Measurements from ENCODE around the gene UACA.

Gene UACA

DNA sequence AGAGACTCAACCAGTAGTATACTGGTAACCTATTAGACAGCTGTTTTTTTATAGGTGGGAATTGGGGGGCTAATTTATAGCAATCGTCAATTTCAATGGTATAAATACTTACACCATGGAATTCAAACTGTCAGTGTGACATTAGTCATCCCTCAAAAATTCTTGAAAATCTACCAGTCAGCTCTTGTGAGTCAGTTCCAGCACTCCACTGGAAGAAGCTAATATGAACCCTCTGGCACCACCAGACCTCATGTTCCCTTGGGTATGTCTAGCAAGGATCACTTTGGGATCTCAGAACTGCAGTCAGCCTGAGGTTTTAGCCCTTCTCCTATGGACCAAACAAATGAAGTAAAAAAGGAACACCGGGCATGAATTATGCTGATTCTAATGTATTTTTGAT is 11.8 kb upstream of the UACA start:
- Histone ChIP-seq H3K79me1 (ENCODE audit: low read depth, low read length) (no peaks in the 10 kb centered on the region), H3K27ac (replicated peaks; ENCODE audit: low read length) (no peak overlapping the region), H3K27me3 (ENCODE audit: control insufficient read depth in 3 of 3, insufficient read depth in 3 of 3, low read depth in 1 of 3, low read length in 3 of 3) (peaks cover 0 to 10% (median 0%) of the 10 kb centered on the region in 3 experiments), H2AFZ (ENCODE audit: low read length) (no peak overlapping the region), H3K23ac (ENCODE audit: low read depth, low read length, poor library complexity) (no peak overlapping the region), H2AK5ac (ENCODE audit: low read depth, low read length) (no peak overlapping the region), H2BK12ac (ENCODE audit: low read length) (no peak overlapping the region), H3K36me3 (replicated peaks in 1 of 2; ENCODE audit: control insufficient read depth in 2 of 2, insufficient read depth in 2 of 2, low read length in 2 of 2) (no peaks in the 10 kb centered on the region), H4K91ac (ENCODE audit: low read depth, low read length, poor library complexity) (no peak overlapping the region), H2BK120ac (ENCODE audit: low read depth, low read length) (no peak overlapping the region), H3K18ac (ENCODE audit: low read length) (no peak overlapping the region), H2BK15ac (ENCODE audit: low read length) (no peak overlapping the region), H3K9me3 (replicated peaks in 1 of 2; ENCODE audit: control insufficient read depth in 2 of 2, insufficient read depth in 1 of 2, low read depth in 1 of 2, low read length in 2 of 2) (no peaks in the 10 kb centered on the region), H4K8ac (ENCODE audit: low read depth, low read length) (no peak overlapping the region), H3K9ac (ENCODE audit: low read depth, low read length, poor library complexity) (no peak overlapping the region), H2BK5ac (ENCODE audit: low read length) (no peak overlapping the region), H3K4me2 (ENCODE audit: insufficient read depth, low read length, poor library complexity, severe bottlenecking) (no peak overlapping the region), H3K4me1 (ENCODE audit: control insufficient read depth in 2 of 2, insufficient read depth in 1 of 2, low read depth in 1 of 2, low read length in 2 of 2) (no peaks in the 10 kb centered on the region), H3K4ac (ENCODE audit: low read length) (no peak overlapping the region), H3K14ac (ENCODE audit: low read length) (no peak overlapping the region), H3K4me3 (ENCODE audit: low read length in 2 of 2) (no peak overlapping the region)
- DNase-seq (ENCODE audit: low spot score): no peak
- WGBS, 2 donors (ENCODE audit: extremely low coverage in 2 of 2, insufficient read length in 2 of 2, insufficient replicate concordance in 1 of 2): no CpG with 5 or more reads among the region's 2 CpGs

DNA sequence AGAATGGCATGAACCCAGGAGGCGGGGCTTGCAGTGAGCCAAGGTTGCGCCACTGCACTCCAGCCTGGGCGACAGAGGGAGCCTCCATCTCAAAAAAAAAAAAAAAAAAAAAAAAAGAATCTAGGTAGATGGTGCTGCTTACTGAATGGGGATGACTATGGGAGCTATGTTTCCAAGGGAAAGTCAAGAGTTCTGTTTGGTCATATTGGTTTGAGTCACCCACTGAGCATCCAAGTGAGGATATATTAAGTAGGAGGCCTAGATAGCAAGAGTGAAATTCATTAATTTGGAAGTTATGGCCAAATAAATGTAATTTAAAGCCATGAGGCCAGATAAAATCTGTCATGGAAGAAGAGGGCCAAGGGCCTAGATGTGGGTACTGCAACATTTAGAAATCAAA is 9.0 kb upstream of the UACA start:
- Histone ChIP-seq H2BK5ac (ENCODE audit: low read length) (no peak overlapping the region), H3K4me3 (ENCODE audit: low read length in 2 of 2) (no peak overlapping the region), H3K79me1 (ENCODE audit: low read depth, low read length) (no peaks in the 10 kb centered on the region), H3K27me3 (ENCODE audit: control insufficient read depth in 3 of 3, insufficient read depth in 3 of 3, low read depth in 1 of 3, low read length in 3 of 3) (peaks cover 0 to 23% (median 0%) of the 10 kb centered on the region in 3 experiments), H2BK15ac (ENCODE audit: low read length) (no peak overlapping the region), H3K9me3 (replicated peaks in 1 of 2; ENCODE audit: control insufficient read depth in 2 of 2, insufficient read depth in 1 of 2, low read depth in 1 of 2, low read length in 2 of 2) (no peaks in the 10 kb centered on the region), H3K18ac (ENCODE audit: low read length) (no peak overlapping the region), H2AK5ac (ENCODE audit: low read depth, low read length) (no peak overlapping the region), H2BK120ac (ENCODE audit: low read depth, low read length) (no peak overlapping the region), H3K23ac (ENCODE audit: low read depth, low read length, poor library complexity) (no peak overlapping the region), H4K91ac (ENCODE audit: low read depth, low read length, poor library complexity) (no peak overlapping the region), H3K36me3 (replicated peaks in 1 of 2; ENCODE audit: control insufficient read depth in 2 of 2, insufficient read depth in 2 of 2, low read length in 2 of 2) (no peaks in the 10 kb centered on the region), H3K4me1 (ENCODE audit: control insufficient read depth in 2 of 2, insufficient read depth in 1 of 2, low read depth in 1 of 2, low read length in 2 of 2) (no peaks in the 10 kb centered on the region), H3K27ac (replicated peaks; ENCODE audit: low read length) (no peak overlapping the region), H3K14ac (ENCODE audit: low read length) (no peak overlapping the region), H3K4me2 (ENCODE audit: insufficient read depth, low read length, poor library complexity, severe bottlenecking) (no peak overlapping the region), H3K4ac (ENCODE audit: low read length) (no peak overlapping the region), H2BK12ac (ENCODE audit: low read length) (no peak overlapping the region), H4K8ac (ENCODE audit: low read depth, low read length) (no peak overlapping the region), H2AFZ (ENCODE audit: low read length) (no peak overlapping the region), H3K9ac (ENCODE audit: low read depth, low read length, poor library complexity) (no peak overlapping the region)
- DNase-seq (ENCODE audit: low spot score): no peak
- no CpG with 5 or more reads among the region's 3 CpGs for WGBS, 2 donors (ENCODE audit: extremely low coverage in 2 of 2, insufficient read length in 2 of 2, insufficient replicate concordance in 1 of 2)

DNA sequence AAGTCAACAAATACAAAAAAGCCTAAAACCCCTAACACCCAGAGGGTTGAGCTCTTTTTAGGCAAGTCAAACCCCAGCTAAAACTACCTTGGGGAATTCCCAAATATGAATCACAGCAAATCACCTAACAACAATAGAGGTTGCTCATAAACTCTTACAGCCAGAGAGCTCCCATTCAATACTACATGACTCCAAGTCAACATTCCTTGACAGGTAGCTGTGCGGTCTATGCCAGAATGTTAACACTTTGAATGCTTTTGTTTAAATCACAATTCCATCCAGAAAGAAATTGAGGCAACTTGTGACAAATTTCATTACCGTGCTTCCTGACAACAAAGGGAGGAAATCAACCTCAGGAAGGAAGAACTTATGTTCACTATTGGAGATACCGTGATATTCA is 7.5 kb upstream of the UACA start:
- Histone ChIP-seq H2AFZ (ENCODE audit: low read length) (no peak overlapping the region), H2BK12ac (ENCODE audit: low read length) (no peak overlapping the region), H3K4ac (ENCODE audit: low read length) (no peak overlapping the region), H3K4me3 (ENCODE audit: low read length in 2 of 2) (no peak overlapping the region), H3K23ac (ENCODE audit: low read depth, low read length, poor library complexity) (no peak overlapping the region), H2BK5ac (ENCODE audit: low read length) (no peak overlapping the region), H3K4me1 (ENCODE audit: control insufficient read depth in 2 of 2, insufficient read depth in 1 of 2, low read depth in 1 of 2, low read length in 2 of 2) (no peaks in the 10 kb centered on the region), H3K14ac (ENCODE audit: low read length) (no peak overlapping the region), H3K27ac (replicated peaks; ENCODE audit: low read length) (no peak overlapping the region), H3K4me2 (ENCODE audit: insufficient read depth, low read length, poor library complexity, severe bottlenecking) (no peak overlapping the region), H4K8ac (ENCODE audit: low read depth, low read length) (no peak overlapping the region), H3K27me3 (ENCODE audit: control insufficient read depth in 3 of 3, insufficient read depth in 3 of 3, low read depth in 1 of 3, low read length in 3 of 3) (peaks cover 0 to 26% (median 0%) of the 10 kb centered on the region in 3 experiments), H3K18ac (ENCODE audit: low read length) (no peak overlapping the region), H3K9me3 (replicated peaks in 1 of 2; ENCODE audit: control insufficient read depth in 2 of 2, insufficient read depth in 1 of 2, low read depth in 1 of 2, low read length in 2 of 2) (no peaks in the 10 kb centered on the region), H4K91ac (ENCODE audit: low read depth, low read length, poor library complexity) (no peak overlapping the region), H2AK5ac (ENCODE audit: low read depth, low read length) (no peak overlapping the region), H3K79me1 (ENCODE audit: low read depth, low read length) (no peaks in the 10 kb centered on the region), H2BK15ac (ENCODE audit: low read length) (no peak overlapping the region), H3K9ac (ENCODE audit: low read depth, low read length, poor library complexity) (no peak overlapping the region), H3K36me3 (replicated peaks in 1 of 2; ENCODE audit: control insufficient read depth in 2 of 2, insufficient read depth in 2 of 2, low read length in 2 of 2) (no peaks in the 10 kb centered on the region), H2BK120ac (ENCODE audit: low read depth, low read length) (no peak overlapping the region)
- DNase-seq (ENCODE audit: low spot score): no peak
- WGBS, 2 donors (ENCODE audit: extremely low coverage in 2 of 2, insufficient read length in 2 of 2, insufficient replicate concordance in 1 of 2): no CpG with 5 or more reads among the region's 3 CpGs

DNA sequence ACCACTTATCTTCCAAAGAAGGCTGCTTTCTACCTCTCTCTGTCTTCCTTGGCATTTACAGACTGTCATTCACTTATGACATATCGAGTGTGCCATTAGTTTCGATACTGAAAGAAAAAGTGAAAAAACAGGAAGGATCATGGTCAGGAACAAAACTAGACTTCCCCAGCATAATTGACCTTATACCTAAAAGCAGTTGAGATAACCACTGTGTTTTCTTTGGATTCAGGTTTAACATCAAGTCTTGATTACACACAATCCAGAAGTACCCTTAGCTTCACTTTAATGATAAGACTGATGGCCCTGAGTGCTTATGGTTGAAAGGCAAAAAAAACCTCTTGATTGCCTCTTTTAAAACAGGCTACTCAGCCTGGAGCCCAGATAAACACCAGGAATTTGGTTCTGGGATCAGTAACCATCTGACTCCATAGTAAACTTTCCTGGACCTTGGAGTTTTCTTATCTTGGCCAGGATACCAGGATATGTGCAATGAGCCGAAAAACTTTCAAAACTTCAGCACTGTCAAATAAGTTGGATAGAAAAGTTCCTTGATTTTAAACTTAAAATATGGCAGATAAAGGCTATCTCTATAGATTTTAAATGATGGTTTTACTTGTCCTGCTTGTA is 5.0 kb upstream of the UACA start:
- Histone ChIP-seq H3K27ac (replicated peaks; ENCODE audit: low read length) (no peak overlapping the region), H3K27me3 (ENCODE audit: control insufficient read depth in 3 of 3, insufficient read depth in 3 of 3, low read depth in 1 of 3, low read length in 3 of 3) (peaks cover 0 to 40% (median 0%) of the 10 kb centered on the region in 3 experiments), H3K18ac (ENCODE audit: low read length) (no peak overlapping the region), H3K4me1 (ENCODE audit: control insufficient read depth in 2 of 2, insufficient read depth in 1 of 2, low read depth in 1 of 2, low read length in 2 of 2) (peaks cover 0 to 3% of the 10 kb centered on the region in 2 donors), H2BK12ac (ENCODE audit: low read length) (no peak overlapping the region), H3K23ac (ENCODE audit: low read depth, low read length, poor library complexity) (no peak overlapping the region), H3K9me3 (replicated peaks in 1 of 2; ENCODE audit: control insufficient read depth in 2 of 2, insufficient read depth in 1 of 2, low read depth in 1 of 2, low read length in 2 of 2) (no peaks in the 10 kb centered on the region), H3K79me1 (ENCODE audit: low read depth, low read length) (no peaks in the 10 kb centered on the region), H4K91ac (ENCODE audit: low read depth, low read length, poor library complexity) (no peak overlapping the region), H2BK120ac (ENCODE audit: low read depth, low read length) (no peak overlapping the region), H3K36me3 (replicated peaks in 1 of 2; ENCODE audit: control insufficient read depth in 2 of 2, insufficient read depth in 2 of 2, low read length in 2 of 2) (no peaks in the 10 kb centered on the region), H3K14ac (ENCODE audit: low read length) (no peak overlapping the region), H3K4ac (ENCODE audit: low read length) (no peak overlapping the region), H3K9ac (ENCODE audit: low read depth, low read length, poor library complexity) (no peak overlapping the region), H2AFZ (ENCODE audit: low read length) (no peak overlapping the region), H2BK5ac (ENCODE audit: low read length) (no peak overlapping the region), H3K4me2 (ENCODE audit: insufficient read depth, low read length, poor library complexity, severe bottlenecking) (no peak overlapping the region), H2AK5ac (ENCODE audit: low read depth, low read length) (no peak overlapping the region), H4K8ac (ENCODE audit: low read depth, low read length) (no peak overlapping the region), H2BK15ac (ENCODE audit: low read length) (no peak overlapping the region), H3K4me3 (ENCODE audit: low read length in 2 of 2) (no peak overlapping the region)
- WGBS, 2 donors (ENCODE audit: extremely low coverage in 2 of 2, insufficient read length in 2 of 2, insufficient replicate concordance in 1 of 2): no CpG with 5 or more reads among the region's 3 CpGs
- no peak for DNase-seq (ENCODE audit: low spot score)

Data from neuronal stem cell (in vitro differentiated cells).